Omental fat pad (tissue), 4 donors: Measurements from ENCODE around the gene ESR1. TPM values are rescaled to one million over a fixed set of nuclear protein-coding genes. Genes with fewer than 3 reads are reported as not detected.

Source experiments
- ATAC-seq: fragments of 150-250 bp; one replicate; pipeline ENCODE4 v1.9.1; 2016; ENCODE audit warnings: mild to moderate bottlenecking, moderate library complexity; ENCODE audit not compliant: low FRiP score
- DNase-seq: peaks from one replicate; pipeline ENCODE4 v3.0.0-alpha.2; 2019; ENCODE audit warnings: low spot score
- total RNA-seq, 4 donors: library from RNA; depleted of rRNA; stranded (reverse); fragments of >200 nt; gene quantifications; one replicate each; pipeline ENCODE4 v1.1.0, GENCODE V29; 2016
- TF ChIP-seq, protein P1 (sequence below), 3 donors: fragments of 450-650 bp; IDR thresholded peaks; one replicate each; pipeline ENCODE4 v1.5.1; 2016 to 2017; ENCODE audit warnings: antibody characterized with exemption in 3 of 3, mild to moderate bottlenecking in 3 of 3, moderate library complexity in 2 of 3

Gene ESR1
- total RNA-seq, 4 donors from 2014 or later, result 2.3 to 4.9 (median 3.8) TPM

DNA sequence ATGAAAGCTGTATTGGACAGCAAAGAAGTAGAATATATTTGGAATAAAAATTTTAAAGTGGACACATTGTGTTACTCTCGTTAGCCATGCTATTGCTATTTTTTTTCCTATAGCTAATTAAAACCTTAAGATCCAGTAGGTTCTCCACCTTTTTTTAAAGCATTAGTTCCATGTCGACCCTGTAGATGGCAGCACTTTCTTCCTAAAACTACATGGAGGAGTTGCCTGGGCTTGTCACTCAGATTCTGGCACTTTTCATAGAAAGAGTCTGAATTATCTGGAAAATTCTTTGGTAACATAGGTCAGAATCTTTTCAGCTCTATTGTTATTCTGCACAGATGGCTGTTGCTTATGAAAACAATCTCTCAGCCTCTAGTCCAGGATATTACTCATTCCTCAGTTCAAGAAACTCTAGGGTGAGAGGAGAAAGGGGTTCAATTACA, 42.0 kb upstream of the ESR1 start:
- TF ChIP-seq, protein P1, sequence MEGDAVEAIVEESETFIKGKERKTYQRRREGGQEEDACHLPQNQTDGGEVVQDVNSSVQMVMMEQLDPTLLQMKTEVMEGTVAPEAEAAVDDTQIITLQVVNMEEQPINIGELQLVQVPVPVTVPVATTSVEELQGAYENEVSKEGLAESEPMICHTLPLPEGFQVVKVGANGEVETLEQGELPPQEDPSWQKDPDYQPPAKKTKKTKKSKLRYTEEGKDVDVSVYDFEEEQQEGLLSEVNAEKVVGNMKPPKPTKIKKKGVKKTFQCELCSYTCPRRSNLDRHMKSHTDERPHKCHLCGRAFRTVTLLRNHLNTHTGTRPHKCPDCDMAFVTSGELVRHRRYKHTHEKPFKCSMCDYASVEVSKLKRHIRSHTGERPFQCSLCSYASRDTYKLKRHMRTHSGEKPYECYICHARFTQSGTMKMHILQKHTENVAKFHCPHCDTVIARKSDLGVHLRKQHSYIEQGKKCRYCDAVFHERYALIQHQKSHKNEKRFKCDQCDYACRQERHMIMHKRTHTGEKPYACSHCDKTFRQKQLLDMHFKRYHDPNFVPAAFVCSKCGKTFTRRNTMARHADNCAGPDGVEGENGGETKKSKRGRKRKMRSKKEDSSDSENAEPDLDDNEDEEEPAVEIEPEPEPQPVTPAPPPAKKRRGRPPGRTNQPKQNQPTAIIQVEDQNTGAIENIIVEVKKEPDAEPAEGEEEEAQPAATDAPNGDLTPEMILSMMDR (IDR thresholded peaks at IDR 0.05), result peak in 1 of 3 donors; percentile 33
- ATAC-seq (no peak), DNase-seq (no peak)

DNA sequence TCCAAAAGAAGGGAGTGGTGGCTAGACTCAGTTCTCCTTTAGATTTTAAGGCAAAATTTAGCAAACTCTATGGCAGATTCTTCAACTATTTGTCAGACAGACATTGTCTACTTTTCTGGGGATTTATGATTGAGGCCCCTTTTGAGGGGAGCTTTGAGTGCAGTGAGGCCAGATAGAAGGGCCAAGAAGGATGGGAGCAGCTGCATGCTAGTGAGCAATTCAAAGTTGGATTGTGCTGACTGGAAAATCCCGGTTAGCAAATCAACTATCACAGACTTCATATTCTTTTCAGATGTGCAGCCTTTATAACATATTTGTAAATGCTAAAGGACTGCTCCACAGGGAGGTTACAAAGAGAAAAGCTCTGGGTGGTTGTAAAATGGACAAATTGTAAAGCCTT, 35.0 kb upstream of the ESR1 start:
- TF ChIP-seq, protein P1 (IDR thresholded peaks at IDR 0.05), result no peak
- DNase-seq (no peak), ATAC-seq (no peak)

DNA sequence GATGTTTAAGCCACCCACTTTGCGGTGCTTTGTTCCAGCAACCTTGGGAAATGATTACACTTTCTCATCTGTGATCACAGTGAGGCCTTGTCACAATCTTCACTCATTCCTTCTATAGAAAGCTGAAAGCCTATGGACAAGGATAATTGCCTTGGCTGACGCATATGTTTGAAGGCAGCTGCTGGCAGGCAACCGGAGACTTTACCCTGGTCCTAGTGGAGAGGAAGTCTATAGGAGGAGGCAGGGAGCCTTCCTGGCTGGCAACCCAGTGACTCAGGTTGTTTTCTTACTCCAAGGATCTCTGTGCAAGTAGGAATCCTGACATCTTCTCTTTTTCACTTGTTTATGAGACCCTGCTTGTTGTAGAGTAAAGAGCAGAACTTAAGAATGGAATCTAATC, 34.1 kb upstream of the ESR1 start:
- TF ChIP-seq, protein P1 (IDR thresholded peaks at IDR 0.05), result no peak
- ATAC-seq, result no peak
- DNase-seq, result no peak

DNA sequence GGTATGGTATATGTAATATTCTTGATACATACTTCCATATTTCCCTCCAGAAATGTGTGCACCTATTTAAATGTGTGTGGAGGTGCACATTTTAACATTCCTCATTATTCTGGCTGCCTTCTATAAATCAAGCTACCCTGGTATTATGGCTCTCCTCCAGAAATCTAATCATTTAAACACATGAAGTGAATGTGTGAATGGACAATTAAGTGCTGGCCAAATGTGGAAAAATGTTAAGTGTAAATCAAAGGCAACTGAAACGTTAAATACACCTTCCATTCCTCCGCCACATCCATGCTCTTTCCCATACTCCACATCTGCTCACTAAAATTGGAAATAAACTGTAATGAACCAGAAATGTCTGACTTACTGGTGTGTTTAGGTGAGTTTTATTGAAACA, 24.9 kb upstream of the ESR1 start:
- no peak for ATAC-seq
- no peak for DNase-seq
- TF ChIP-seq, protein P1 (IDR thresholded peaks at IDR 0.05), result no peak

DNA sequence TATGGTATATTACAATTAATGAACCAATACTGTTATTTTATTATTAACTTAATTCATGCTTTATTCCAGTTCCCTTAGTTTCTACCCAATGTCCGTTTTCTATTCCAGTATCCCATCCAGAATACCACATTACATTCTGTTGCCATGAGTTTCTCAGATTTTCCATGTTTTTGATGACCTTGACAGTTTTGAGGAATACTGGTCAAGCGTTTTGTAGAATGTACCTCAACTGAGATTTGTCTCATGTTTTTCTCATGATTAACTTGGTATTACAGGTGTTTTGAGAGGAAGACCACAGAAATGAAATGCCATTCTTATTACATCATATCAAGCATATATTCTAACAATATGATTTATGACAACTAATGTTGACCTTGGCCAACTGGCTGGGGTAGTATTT, 23.8 kb upstream of the ESR1 start:
- TF ChIP-seq, protein P1 (IDR thresholded peaks at IDR 0.05), result no peak
- ATAC-seq (no peak), DNase-seq (no peak)

- DNase-seq, result no peak
- ATAC-seq, result no peak
- TF ChIP-seq, protein P1 (IDR thresholded peaks at IDR 0.05), result no peak
Measured at GRCh38 chr6:151784441-151785214, 22.9 kb upstream of the ESR1 start.
